GM11168 (cell line): ENCODE measurements around the gene CEL.
"Not testable (repeated sequence)": the region's sequence is repeated elsewhere in the genome, so short reads cannot be mapped to it uniquely, and the experiment has no call there.

ENCODE experiments used
- in situ Hi-C: fragments of 300-500 bp; cut with MboI; formaldehyde crosslinking; loops from one replicate; pipeline ENCODE4 v1.12.0; 2022; ENCODE audit warnings: low sequenced_read_pairs; ENCODE audit not compliant: unreplicated experiment

The CEL gene

DNA sequence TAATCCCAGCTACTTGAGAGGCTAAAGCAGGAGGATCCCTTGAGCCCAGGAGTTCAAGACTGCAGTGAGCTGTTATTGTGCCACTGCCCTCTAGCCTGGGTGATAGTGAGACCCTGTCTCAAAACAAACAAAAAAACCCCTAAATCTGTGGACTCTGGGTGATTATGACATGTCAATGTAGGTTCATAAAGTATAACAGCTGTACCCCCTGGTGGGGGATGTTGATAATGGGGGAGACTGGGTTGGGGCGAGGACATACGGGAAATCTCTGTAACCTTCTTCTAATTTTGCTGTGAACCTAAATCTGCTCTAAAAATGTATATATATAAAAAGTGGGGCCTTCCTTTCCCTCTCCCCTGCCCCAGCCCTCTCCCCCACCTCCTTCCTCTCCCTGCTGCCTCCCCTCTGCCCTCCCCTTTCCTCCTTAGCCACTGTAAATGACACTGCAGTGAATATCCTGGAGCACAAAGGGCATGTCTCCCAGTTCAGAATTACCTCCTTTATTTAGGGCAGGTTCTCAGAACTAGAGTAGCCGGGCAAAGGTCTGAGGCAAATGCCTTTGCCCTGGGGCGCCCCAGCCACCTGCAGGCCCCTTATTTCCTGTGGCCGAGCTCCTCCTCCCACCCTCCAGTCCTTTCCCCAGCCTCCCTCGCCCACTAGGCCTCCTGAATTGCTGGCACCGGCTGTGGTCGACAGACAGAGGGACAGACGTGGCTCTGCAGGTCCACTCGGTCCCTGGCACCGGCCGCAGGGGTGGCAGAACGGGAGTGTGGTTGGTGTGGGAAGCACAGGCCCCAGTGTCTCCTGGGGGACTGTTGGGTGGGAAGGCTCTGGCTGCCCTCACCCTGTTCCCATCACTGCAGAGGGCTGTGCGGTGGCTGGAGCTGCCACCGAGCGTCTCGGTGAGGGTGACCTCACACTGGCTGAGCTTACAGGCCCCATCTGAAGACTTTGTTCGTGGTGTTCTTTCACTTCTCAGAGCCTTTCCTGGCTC, 19.3 kb downstream of the CEL start:
- in situ Hi-C loops, result not testable (repeated sequence)

DNA sequence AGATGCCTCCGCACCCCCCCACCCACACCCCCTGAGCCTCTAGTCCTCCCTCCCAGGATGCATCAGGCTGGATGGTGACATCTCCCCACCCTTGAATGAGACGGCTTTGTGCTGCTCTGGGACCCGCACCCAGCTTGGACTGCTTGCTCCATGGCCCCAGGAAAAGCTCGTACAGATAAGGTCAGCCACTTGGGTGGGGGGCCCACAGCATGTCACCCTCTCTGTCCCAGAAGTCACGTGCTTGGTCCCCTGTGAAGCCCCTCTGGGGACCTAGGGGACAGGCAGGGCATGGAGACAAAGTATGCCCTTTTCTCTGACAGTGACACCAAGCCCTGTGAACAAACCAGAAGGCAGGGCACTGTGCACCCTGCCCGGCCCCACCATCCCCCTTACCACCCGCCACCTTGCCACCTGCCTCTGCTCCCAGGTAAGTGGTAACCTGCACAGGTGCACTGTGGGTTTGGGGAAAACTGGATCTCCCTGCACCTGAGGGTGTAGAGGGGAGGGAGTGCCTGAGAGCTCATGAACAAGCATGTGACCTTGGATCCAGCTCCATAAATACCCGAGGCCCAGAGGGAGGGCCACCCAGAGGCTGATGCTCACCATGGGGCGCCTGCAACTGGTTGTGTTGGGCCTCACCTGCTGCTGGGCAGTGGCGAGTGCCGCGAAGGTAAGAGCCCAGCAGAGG, 20.3 kb downstream of the CEL start:
- in situ Hi-C loops, result not testable (repeated sequence)

DNA sequence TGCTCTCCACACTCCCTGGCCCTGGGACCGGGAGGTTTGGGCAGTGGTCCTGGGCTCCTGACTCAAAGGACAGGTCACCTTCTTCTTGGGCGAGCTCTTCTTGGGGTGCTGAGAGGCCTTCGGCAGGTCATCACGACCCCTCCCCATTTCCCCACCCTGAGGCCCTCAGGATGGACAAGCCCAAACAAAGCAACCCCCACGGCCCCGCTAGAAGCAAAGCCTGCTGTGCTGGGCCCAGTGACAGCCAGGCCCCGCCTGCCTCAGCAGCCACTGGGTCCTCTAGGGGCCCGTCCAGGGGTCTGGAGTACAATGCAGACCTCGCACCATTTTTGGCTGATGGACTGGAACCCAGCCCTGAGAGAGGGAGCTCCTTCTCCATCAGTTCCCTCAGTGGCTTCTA, 21.9 kb downstream of the CEL start:
- in situ Hi-C loops, result not testable (repeated sequence)

DNA sequence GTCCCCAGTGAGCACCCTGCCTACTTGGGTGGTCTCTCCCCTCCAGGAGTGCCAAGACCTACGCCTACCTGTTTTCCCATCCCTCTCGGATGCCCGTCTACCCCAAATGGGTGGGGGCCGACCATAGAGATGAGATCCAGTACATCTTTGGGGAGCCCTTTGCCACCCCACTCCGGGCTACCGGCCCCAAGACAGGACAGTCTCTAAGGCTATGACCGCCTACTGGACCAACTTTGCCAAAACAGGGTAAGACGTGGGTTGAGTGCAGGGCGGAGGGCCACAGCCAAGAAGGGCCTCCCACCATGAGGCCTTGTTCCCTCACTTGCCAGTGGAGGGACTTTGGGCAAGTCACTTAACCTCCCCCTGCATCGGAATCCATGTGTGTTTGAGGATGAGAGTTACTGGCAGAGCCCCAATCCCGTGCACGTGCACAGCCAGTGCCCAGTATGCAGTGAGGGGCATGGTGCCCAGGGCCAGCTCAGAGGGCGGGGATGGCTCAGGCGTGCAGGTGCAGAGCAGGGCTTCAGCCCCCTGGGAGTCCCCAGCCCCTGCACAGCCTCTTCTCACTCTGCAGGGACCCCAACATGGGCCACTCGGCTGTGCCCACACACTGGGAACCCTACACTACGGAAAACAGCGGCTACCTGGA, 24.6 kb downstream of the CEL start:
- in situ Hi-C loops, result not testable (repeated sequence)

DNA sequence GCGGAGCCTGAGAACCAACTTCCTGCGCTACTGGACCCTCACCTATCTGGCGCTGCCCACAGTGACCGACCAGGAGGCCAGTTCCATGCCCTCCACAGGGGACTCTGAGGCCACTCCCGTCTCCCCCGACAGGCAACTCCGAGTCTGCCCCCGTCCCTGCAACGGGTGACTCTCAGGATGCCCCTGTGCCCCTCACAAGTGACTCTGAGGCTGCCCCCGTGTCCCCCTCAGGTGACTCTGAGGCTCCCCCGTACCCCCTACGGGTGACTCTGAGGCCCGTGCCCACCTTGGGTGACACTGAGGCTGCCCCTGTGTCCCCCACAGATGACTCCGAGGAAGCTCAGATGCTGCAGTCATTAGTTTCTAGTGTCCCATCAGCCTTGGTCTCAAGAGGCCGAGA, 25.1 kb downstream of the CEL start:
- in situ Hi-C loops, result no loop called here

DNA sequence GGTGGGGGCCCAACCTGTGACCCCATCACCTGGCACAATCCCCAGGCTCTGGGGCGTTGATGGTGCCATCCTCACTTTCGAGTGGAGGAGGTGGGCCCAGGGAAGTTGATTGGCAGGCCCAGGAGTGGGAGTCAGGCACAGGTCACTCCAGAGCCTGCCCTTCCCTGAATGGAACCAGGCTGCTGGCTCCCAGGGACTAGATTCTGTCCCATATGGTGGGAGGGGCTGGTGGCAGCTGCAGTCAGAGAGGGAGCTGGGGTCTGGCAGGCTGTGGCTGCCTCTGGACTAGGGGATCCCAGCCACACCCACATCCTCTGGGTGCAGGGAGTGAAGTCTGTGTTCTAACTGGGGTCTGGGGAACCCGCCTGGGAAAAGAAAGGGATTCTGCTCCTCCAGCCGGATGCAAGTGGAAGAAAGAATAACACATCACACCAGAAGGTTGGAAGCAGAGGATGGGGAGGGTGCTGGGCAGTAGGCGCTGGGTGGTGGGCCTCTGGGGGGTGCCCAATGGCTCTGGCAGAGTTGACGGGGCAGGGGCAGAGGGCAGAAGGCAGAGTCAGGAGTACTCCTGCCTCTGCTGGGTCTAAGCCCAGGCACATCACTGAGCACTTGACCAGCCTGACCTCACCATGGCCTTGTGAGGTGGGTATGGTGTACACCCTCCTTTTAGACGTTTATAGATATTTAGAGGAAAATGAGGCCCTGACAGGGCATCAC, 25.8 kb downstream of the CEL start:
- in situ Hi-C loops, result no loop called here

DNA sequence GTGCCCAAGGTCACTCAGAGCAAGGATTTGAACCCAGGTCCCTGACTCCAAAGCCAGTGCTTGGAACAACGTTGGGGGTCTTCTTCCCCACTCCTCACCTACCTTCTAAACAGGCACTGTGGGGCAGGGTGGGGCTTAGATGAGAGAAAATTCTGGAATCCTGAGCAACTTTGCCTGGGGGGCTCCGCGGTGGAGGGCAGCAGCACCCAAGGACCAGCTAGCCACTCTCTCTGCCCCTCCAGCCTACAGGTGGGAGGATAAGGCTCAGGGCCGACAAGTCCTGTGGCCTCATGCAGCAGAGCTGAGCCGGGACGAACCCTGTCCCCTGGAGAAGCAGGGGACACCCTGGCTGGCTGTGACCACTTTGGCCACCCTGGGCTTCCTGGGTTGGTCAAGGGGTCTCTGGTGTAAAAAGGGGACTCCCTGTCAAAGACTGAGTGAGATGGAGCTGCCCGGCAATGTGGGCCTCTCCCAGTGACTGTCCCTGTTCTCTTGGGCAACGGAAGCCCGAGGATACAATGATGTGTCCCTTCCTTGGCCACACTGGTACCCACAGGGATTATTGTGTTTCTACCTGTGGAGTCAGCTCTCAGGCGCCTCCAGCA, 26.5 kb downstream of the CEL start:
- in situ Hi-C loops, result no loop called here

DNA sequence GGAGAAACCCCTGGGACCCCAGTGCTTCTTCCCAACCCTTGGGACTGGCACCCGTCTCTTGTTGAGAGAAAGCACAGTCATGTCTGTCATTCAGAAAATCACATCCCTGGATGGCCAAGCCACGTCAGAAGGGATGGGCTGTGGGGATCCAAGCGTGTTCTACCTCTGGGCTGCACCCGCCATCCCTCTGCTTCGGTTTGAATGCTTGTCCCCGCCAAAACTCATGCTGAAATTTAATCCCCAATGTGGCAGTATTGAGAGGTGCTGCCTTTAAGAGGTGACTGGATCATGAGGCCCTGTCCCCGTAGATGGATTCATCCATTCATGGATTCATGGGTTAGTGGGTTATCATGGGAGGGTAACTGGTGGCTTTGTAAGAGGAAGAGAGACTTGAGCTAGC, 27.0 kb downstream of the CEL start:
- in situ Hi-C loops, result no loop called here

DNA sequence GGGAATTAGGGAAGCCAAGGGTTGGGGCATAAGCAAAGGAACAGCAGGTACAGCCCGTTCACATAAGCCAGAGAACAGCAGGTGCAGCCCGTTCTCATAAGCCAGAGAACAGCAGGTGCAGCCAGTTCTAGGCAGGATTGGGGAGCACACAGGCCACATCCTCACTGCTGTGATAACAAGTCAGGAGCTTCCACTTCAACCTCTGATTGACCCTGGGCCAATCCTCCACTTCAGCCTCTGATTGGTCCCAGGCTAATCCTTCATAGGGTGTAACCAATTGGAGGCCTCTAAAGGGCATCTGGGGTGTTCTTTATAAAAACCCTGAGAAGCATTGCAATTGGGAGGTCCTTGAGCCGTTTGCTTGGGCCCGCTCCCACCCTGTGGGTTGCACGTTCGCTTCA, 27.5 kb downstream of the CEL start:
- in situ Hi-C loops, result no loop called here

DNA sequence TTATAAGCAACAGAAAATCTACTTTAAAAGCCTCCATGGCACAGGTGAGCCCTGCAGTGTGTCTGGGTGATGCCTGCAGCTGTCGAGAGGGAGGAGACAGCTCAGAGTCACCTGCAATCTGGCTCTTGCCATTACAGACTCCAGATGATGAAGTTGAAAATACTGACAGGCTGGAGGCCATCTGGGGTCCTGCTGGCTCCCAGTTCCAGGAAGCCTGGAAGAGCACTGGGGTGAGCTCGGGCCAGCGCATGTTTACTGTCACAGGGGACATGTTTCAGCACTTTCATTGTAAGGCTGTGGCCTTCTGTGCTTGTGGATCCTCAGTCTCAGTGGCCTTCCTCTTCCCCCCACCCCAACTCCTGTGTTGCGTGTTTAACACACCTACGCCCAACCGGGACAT, 28.4 kb downstream of the CEL start:
- in situ Hi-C loops, result no loop called here

DNA sequence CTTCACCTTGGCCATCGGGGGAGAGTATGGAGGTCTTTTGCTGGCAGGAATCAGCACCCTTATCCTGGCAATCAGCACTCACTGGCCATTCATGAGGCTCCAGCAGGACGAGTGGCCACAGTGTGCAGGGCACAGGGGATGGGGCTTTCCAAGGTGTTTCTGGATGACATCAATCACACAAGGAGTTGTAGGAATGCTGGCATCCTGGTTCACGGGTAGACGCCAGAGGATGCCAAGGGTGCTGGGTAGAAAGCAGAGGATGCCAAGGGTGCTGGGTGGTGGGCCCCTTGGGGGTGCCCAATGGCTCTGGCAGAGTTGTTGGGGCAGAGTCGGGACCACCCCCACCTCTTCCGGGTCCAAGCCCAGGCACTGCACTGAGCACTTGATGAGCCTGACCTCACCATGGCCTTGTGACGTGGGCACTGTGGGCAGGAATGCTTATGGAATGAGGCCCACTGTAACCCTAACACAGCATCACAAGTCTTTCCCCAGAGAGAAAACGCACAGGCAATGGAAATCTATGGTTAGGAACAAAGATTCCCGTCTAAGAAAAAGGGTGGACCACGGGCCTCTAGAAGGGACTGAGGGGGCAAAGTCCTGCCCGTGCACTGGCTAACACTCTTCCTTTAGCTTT, 29.1 kb downstream of the CEL start:
- in situ Hi-C loops, result no loop called here

DNA sequence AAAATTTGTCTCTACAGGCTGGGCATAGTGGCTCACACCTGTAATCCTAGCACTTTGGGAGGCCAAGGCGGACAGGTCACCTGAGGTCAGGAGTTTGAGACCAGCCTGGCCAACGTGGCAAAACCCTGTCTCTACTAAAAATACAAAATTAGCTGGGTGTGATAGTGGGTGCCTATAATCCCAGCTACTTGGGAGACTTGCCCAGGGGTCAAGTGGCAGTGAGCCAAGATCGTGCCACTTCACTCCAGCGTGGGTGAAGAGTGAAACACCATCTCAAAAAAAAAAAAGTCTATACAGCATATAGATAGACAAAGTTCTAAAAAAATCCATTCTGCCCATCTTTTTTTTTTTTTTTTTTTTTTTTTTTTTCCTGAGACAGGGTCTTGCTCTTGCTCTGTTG, 32.6 kb downstream of the CEL start:
- in situ Hi-C loops, result not testable (repeated sequence)

DNA sequence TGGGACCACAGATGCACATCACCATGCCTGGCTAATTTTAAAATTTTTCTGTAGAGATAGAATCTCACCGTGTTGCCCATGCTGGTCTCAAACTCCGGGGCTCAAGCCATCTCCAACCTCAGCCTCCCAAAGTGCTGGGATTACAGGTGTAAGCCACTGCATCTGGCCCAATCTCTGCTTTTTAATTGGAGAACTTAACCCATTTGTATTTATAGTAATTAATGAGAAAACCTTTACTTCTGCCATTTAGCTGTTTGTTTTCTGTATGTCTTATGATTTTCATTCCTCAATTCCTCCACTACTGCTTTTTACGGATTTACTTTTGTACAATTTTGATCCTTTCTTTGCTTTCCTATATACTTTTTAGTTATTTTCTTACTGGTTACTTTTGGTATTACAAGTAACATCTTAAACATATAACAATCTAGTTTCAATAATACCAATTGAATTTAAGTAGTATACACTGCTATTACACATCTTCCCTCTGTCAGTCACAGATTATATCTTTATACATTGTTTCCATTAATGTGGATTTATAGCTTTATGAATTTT, 33.1 kb downstream of the CEL start:
- in situ Hi-C loops, result no loop called here

DNA sequence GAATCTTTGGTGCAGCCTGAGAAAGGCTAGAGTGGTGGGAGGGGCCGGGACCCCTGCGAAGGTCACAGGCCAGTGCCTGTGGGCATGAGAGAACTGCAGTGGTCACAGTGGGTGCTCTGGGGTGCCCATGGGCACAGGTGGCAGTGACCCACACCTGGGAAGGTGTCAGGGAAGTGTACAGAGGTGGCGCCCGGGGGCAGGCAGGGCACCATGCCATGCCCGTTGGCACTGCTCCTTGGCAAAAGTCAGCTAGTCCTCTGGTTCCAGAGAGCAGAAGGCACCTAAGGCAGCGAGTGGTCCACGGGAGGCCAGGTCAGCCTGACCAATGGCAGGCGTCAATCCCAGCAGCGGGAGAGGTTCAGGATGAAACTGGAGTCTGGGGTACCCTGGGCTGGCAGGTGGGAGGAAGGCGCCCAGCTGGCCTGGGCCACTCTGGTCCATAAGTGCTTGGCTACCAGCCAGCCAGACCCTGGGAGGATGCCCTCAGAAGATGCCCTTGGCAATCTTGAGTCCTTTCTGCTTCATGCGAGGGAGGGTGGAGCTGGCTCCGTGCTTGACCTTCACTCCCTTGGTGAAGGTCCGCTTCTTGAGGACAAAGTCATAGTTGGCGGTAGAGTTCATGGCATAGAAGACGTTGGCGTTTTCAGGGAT, 36.4 kb downstream of the CEL start:
- in situ Hi-C loops, result no loop called here

DNA sequence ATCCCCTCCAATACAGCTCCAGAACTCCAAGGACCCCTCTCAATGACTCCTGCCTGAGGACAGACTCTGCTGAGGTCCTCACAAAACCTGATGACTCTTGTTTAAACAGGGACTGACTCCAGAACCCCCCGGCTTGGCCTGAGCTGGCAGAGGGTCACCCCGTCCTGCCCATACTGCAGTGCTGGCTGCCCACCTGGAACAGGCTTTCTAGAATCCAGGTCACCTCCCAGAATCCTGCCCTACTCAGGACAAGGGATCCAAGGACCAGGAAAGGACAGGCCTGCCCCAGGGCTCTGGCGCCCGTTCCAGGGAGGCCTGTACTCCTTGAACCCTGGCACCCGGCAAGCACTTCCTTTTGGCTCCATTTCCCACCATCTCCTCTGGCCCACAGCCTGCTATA, 37.1 kb downstream of the CEL start:
- in situ Hi-C loops, result no loop called here

DNA sequence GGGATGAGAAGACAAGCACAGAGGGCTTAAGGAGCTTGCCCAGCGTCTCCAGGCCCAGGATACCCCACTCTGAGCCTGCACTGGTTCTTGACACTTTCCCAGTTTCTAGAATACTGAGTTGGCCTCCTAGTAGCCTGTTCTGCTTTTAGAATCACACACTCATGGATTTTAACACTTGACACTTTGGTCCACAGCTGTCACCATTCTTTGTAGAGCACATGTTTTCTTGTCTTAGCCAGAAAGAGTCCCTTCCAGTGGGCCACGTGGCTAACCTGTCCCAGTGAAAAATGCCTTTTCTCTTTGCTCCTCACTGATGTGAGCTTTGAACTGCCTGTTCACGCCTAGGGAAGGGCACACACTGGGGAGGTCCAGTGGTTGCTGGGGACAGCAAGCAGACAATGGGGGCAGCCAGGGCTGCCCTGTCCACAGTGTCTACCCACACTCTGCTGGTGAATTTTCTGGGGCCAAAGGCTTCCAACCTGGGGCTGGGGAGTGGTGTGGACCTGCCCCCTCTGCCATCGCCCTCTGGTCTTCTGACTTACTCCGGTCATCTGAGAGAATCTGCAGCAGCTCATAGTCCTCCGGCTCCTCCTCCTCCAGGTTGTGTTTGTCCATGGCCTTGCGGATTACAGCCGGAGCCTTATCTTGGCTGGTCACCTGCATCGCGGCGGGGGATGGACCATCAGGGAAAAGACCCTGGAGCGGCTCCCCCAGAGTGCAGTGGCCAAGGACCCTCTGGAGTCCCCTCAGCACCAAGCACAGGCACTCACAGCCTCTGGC, 38.1 kb downstream of the CEL start:
- in situ Hi-C loops, result loop anchor here (5.0 kb wide), 1 partner anchor 42 kb away; no protein-coding TSS in a partner anchor

DNA sequence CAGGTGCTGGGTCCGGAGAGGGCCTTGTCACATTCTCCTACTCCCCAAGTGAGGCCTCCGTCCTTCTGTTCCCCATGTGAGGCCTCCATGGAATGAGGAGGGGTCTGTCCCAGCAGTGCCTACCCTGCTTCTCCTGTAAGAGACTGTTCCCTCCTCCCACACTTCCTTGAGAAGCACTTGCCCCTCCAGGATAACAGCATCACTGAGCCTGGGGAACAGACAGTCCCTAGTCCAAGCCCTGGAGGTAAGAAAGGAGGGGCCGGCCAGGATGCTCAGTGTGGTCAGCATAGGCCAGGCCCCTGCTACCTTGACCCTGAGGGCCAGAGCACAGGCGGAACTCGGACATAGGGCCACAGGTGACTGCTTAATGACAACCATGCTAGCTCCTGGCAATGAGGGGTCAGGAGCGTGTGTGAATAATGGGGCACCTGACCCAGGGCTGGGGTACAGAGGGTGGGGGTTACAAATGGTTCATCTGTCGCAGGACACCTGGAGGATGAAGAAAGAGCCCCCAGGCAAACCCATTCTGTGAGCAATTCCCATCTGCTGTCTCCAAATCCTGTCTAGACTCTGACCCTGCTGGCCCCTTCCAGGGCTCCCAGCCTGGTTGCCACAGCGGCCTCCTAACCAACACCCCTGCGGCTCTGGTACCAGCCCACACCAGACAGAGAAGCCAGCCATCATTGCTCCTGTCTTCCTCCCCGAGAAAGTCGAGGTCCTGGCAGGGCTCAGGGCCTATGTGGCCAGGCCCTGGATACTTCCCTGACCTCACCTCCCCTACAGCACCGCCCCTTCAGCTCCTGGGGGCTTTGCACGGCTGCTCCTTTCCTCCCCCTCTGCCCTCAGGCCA, 39.0 kb downstream of the CEL start:
- in situ Hi-C loops, result loop anchor here (5.0 kb wide), 1 partner anchor 42 kb away; no protein-coding TSS in a partner anchor
